GM12865 (cell line): Measurements from ENCODE around the gene TBC1D3H.
"Not testable (repeated sequence)": the region's sequence is repeated elsewhere in the genome, so short reads cannot be mapped to it uniquely, and the experiment has no call there.

Experiments
- DNase-seq: peaks from one replicate; pipeline ENCODE4 v3.0.0; 2010; ENCODE audit warnings: low read depth
- H3K4me3 ChIP-seq: 2 replicates; pipeline ENCODE4 v1.5.1; 2011; ENCODE audit warnings: mild to moderate bottlenecking, low read depth, low read length, control low read depth

Gene TBC1D3H

DNA sequence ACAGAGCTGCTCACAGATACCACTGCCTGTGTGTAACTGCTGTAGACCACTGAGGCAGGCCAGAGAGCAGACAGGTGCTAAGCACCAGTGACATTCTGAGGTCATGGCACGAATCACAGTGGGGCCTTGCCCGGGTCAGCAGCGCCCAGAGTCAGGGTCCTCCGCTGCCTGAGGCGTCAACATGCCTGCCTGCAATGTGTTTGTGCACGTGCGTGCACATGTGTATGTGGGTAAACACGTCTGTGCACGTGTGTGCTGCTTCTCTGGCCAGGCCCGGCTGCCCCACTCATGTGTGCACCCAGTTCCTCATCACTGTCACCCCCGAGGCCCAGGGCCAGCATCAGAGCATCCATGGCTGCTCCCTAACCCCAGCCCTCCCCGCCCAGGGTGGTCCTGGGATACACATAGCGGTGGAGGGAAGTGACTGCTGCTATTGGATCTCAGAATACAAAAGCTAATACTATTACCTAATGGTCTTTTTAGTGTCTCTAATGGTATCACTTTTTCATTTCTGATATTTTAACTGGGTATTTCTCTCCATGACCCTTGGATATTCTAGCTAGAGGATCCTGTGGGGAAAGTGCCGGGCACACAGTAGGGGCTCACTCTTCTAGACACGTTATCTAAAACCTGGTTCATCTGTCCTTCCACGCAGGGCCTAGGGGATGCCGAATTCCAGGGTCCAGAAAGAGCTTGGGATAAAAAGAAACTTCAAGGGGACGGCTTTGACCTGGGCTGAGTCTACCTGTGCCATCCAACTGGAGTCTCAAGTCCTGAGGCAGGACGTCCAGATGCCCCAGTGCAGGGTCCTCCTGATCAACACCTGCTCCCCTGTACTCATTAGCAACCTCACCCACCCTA lies at the start of gene TBC1D3H:
Gene TBC1D3H, minus strand, starts transcription at position 51 of the 861 bp plus-strand sequence. CDS start 1,540 bp downstream, outside the sequence.
- not testable (repeated sequence) for H3K4me3 ChIP-seq, DNase-seq

DNA sequence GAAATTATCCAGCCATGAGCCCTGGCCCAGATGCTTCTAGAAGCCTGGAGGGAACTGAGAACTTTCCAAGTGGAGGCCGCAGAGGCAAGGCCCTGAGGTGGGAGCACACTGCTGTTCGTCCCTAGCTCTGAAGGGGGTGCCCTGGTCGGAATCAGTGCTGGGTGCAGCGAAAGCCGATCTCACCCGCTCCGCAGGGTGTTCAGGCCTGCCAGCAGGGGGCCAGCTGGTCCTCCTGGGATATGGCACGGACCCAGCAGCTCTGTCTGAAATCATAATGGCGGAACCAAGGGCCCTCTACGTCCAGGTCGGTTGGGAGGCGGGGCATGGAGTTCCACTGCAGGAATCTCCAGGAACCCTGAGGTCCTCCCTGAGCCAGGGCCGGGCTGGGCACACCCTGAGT lies 40.7 kb upstream of the TBC1D3H start:
- H3K4me3 ChIP-seq, DNase-seq: not testable (repeated sequence)

DNA sequence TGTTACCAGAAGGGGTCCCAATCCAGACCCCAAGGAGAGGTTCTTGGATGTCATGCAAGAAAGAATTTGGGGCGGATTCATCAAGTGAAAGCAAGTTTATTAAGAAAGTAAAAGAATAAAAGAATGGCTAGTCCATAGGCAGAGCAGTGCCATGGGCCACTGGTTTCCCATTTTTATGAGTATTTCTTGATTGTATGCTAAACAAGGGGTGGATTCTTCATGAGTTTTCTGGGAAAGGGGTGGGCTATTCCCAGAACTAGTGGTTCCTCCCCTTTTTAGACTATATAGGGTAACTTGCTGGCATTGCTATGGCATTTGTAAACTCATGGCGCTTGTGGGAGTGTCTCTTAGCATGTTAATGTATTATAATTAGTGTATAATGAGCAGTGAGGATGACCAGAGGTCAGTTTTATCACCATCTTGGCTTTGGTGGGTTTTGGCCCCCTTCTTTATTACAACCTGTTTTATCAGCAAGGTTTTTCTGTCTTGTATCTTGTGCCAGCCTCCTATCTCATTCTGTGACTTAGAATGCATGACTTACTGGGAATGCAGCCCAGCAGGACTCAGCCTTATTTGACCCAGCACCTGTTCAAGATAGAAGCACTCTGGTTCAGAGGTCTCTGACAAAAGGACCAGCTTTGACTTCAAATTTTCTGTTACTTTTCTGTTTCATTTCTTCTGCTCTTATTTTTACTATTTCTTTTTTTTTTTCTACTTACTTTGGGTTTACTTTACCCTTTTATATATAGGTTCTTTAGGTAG lies 27.1 kb upstream of the TBC1D3H start:
- H3K4me3 ChIP-seq, DNase-seq: not testable (repeated sequence)

DNA sequence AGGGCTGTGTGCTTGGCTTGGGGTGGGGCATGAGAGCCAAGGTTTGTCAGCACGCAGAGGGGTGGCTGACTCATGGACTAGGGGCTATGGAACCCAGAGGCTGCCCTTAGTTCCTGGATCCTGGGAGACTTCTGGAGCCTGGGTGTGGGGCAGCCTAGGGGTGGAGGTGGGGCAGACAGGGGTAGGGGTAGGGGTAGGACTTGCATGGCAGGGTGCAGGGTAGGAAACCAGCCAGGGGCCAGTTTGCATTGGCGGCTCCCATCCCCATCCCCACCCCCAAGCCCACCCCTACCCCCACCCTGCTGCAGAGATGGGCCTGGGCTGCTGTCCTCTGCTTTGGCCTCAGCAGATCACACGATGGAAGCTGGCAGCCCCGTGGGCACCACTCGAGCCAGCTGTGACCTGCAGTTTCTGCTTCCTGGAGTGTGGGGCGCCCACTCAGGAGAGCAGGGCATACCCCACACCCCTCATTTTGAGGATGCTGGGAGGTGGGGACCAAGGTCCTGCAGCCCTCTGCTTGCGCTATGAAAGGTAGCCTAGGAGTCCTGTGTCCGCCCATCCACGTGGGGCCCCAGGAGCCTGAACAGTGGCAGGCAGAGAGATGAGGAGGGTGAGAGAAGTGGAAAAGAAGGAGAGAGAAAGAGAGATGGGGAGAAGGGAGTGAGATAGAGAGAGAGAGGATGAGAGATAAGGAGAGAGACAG lies 2.9 kb upstream of the TBC1D3H start:
- not testable (repeated sequence) for H3K4me3 ChIP-seq, DNase-seq

DNA sequence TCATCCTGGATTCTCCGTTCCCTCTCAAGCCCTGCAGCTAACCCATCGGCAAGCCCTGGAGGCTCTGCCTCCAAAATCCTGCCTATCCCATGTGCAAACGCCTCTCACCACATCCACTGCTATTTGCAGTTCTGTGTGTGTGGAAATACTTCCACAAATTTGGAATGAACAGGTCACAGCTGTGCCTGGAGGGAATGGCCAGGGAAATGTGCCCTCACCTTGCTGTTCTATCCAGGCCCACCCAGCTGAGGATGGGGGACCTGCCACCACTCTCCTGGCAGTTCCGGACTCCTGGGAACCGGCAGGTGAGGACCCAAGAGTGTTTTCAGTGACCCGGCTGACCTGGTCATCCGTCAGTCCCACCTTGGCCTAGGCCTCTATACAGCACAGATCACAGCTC lies 12.3 kb downstream of the TBC1D3H start:
- not testable (repeated sequence) for DNase-seq, H3K4me3 ChIP-seq

DNA sequence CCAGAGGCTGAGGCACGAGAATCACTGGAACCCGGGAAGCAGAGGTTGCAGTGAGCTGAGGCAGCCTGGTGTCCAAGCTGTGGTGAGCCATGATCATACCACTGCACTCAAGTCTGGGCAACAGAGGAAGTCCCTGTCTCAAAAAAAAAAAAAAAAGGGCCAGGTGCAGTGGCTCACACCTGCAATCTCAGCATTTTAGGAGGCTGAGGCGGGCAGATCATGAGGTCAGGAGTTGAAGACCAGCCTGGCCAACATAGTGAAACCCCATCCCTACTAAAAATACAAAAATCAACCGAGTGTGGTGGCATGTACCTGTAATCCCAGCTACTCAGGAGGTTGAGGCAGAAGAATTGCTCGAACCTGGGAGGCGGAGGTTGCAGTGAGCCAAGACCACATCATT lies 25.7 kb downstream of the TBC1D3H start:
- DNase-seq, H3K4me3 ChIP-seq: not testable (repeated sequence)
